H9 (cell line): Measurements from ENCODE around the gene MRPL2. TPM values are rescaled to one million over a fixed set of nuclear protein-coding genes. Genes with fewer than 3 reads are reported as not detected.

ENCODE experiments used
- DNase-seq: peaks from one replicate; pipeline ENCODE4 v3.0.0-alpha.2; 2017
- H2AFZ ChIP-seq: one replicate; pipeline ENCODE4 v1.6.1; 2013; ENCODE audit warnings: mild to moderate bottlenecking, low read length, control low read depth, moderate library complexity
- H2AK5ac ChIP-seq: 2 replicates; pipeline ENCODE4 v1.6.1; 2013; ENCODE audit warnings: low read length, control low read depth, mixed read lengths; ENCODE audit not compliant: insufficient read length
- H2BK120ac ChIP-seq: one replicate; pipeline ENCODE4 v1.6.1; 2013; ENCODE audit warnings: low read depth, mild to moderate bottlenecking, low read length, control low read depth, inconsistent platforms; ENCODE audit not compliant: poor library complexity, severe bottlenecking
- H2BK12ac ChIP-seq: 2 replicates; pipeline ENCODE4 v1.6.1; 2013; ENCODE audit warnings: low read length, control low read depth, mixed read lengths, low read depth; ENCODE audit not compliant: insufficient read length
- H2BK15ac ChIP-seq: 2 replicates; pipeline ENCODE4 v1.6.1; 2013; ENCODE audit warnings: low read depth, low read length, control low read depth
- H2BK20ac ChIP-seq: one replicate; pipeline ENCODE4 v1.6.1; 2013; ENCODE audit warnings: low read depth, mild to moderate bottlenecking, low read length, control low read depth, inconsistent platforms; ENCODE audit not compliant: poor library complexity, severe bottlenecking
- H2BK5ac ChIP-seq: 2 replicates; pipeline ENCODE4 v1.6.1; 2013; ENCODE audit warnings: low read length, control low read depth, mixed read lengths; ENCODE audit not compliant: insufficient read length
- H3K14ac ChIP-seq: 2 replicates; pipeline ENCODE4 v1.6.1; 2013; ENCODE audit warnings: low read length, control low read depth; ENCODE audit not compliant: insufficient read depth
- H3K18ac ChIP-seq: 2 replicates; pipeline ENCODE4 v1.6.1; 2013; ENCODE audit warnings: low read depth, mild to moderate bottlenecking, mixed read lengths, low read length, control low read depth; ENCODE audit not compliant: insufficient read length
- H3K23ac ChIP-seq: 2 replicates; pipeline ENCODE4 v1.6.1; 2013; ENCODE audit warnings: low read length, control low read depth, mixed read lengths, low read depth; ENCODE audit not compliant: insufficient read length
- H3K23me2 ChIP-seq: 2 replicates; pipeline ENCODE4 v1.6.1; 2013; ENCODE audit warnings: low read depth, mild to moderate bottlenecking, mixed read lengths, low read length, control low read depth; ENCODE audit not compliant: insufficient read length, poor library complexity, severe bottlenecking
- H3K27ac ChIP-seq: 2 replicates; pipeline ENCODE4 v1.5.1; 2013; ENCODE audit warnings: low read length, control low read depth, mixed read lengths, low read depth; ENCODE audit not compliant: insufficient read length
- H3K27me3 ChIP-seq: 2 replicates; pipeline ENCODE4 v1.6.1; 2013; ENCODE audit warnings: low read length, control low read depth, inconsistent platforms; ENCODE audit not compliant: insufficient read depth
- H3K4ac ChIP-seq: 2 replicates; pipeline ENCODE4 v1.6.1; 2013; ENCODE audit warnings: low read depth, mild to moderate bottlenecking, control low read depth, inconsistent platforms, low read length, moderate library complexity
- H3K4me1 ChIP-seq: 2 replicates; pipeline ENCODE4 v1.6.1; 2013; ENCODE audit warnings: low read length, control low read depth, inconsistent platforms; ENCODE audit not compliant: insufficient read depth
- H3K4me2 ChIP-seq: 2 replicates; pipeline ENCODE4 v1.6.1; 2013; ENCODE audit warnings: low read length, control low read depth, mixed read lengths; ENCODE audit not compliant: insufficient read length, insufficient read depth
- H3K56ac ChIP-seq: 2 replicates; pipeline ENCODE4 v1.6.1; 2013; ENCODE audit warnings: low read depth, mild to moderate bottlenecking, mixed read lengths, low read length, control low read depth; ENCODE audit not compliant: insufficient read length
- H3K79me1 ChIP-seq: 2 replicates; pipeline ENCODE4 v1.6.1; 2013; ENCODE audit warnings: low read depth, mild to moderate bottlenecking, moderate library complexity, low read length, control low read depth, inconsistent platforms; ENCODE audit not compliant: insufficient read depth, poor library complexity, severe bottlenecking
- H3K79me2 ChIP-seq: 2 replicates; pipeline ENCODE4 v1.6.1; 2013; ENCODE audit warnings: low read length, control low read depth, inconsistent platforms; ENCODE audit not compliant: insufficient read depth
- H3K9ac ChIP-seq: 2 replicates; pipeline ENCODE4 v1.6.1; 2013; ENCODE audit warnings: low read length, control low read depth, mixed read lengths; ENCODE audit not compliant: insufficient read length; ENCODE audit errors: extremely low read depth
- H3K9me3 ChIP-seq: one replicate; pipeline ENCODE4 v1.6.1; 2013; ENCODE audit warnings: low read depth, low read length, inconsistent platforms; ENCODE audit not compliant: control insufficient read depth
- H3T11ph ChIP-seq: one replicate; pipeline ENCODE4 v1.6.1; 2013; ENCODE audit warnings: mild to moderate bottlenecking, low read length, control low read depth, inconsistent platforms
- H4K20me1 ChIP-seq: one replicate; pipeline ENCODE4 v1.6.1; 2013; ENCODE audit not compliant: control insufficient read depth, insufficient read length, insufficient read depth
- H4K5ac ChIP-seq: 2 replicates; pipeline ENCODE4 v1.6.1; 2013; ENCODE audit warnings: low read depth, mild to moderate bottlenecking, mixed read lengths, low read length, control low read depth; ENCODE audit not compliant: insufficient read length
- H4K8ac ChIP-seq: replicated peaks from 2 replicates; pipeline ENCODE4 v1.6.1; 2013; ENCODE audit warnings: low read length, control low read depth, mixed read lengths, low read depth; ENCODE audit not compliant: insufficient read length
- H4K91ac ChIP-seq: 2 replicates; pipeline ENCODE4 v1.6.1; 2013; ENCODE audit warnings: low read depth, mild to moderate bottlenecking, moderate library complexity, mixed read lengths, low read length, control low read depth; ENCODE audit not compliant: insufficient read length
- H3K27ac Mint-ChIP-seq, 3 experiments: 2 replicates in 2 of 3; 3 replicates in 1 of 3; pipeline ENCODE4 v1.8.0; 2020 to 2021; ENCODE audit warnings: mixed read lengths in 3 of 3, mild to moderate bottlenecking in 1 of 3, moderate library complexity in 1 of 3
- H3K27me3 Mint-ChIP-seq: 2 replicates; pipeline ENCODE4 v1.8.0; 2021; ENCODE audit warnings: low read depth, mild to moderate bottlenecking, moderate library complexity, mixed read lengths
- H3K36me3 Mint-ChIP-seq, 3 experiments: 2 replicates in 2 of 3; 3 replicates in 1 of 3; pipeline ENCODE4 v1.8.0; 2020 to 2021; ENCODE audit warnings: low read depth in 3 of 3, mixed read lengths in 3 of 3; ENCODE audit not compliant: insufficient read depth in 1 of 3
- H3K4me1 Mint-ChIP-seq, 2 experiments: 2 replicates each; pipeline ENCODE4 v1.8.0; 2020; ENCODE audit warnings: mixed read lengths in 2 of 2
- H3K4me3 Mint-ChIP-seq, 2 experiments: 2 replicates in 1 of 2; 3 replicates in 1 of 2; pipeline ENCODE4 v1.8.0; 2020 to 2021; ENCODE audit warnings: mild to moderate bottlenecking in 2 of 2, mixed read lengths in 2 of 2, moderate library complexity in 1 of 2
- H3K9me3 Mint-ChIP-seq, 2 experiments: 2 replicates in 1 of 2; 3 replicates in 1 of 2; pipeline ENCODE4 v1.8.0; 2020; ENCODE audit warnings: mild to moderate bottlenecking in 2 of 2, mixed read lengths in 2 of 2, moderate library complexity in 1 of 2
- whole genome bisulfite sequencing: extraction: QIAGEN DNeasy Blood & Tissue Kit; methylation state at CpG from one replicate; pipeline ENCODE4 v1.1.7; 2013; ENCODE audit warnings: missing lambda C conversion rate, low lambda C conversion rate, mixed read lengths; ENCODE audit not compliant: insufficient read length; ENCODE audit errors: extremely low coverage; 5-methylcytosine and 5-hydroxymethylcytosine counted together
- total RNA-seq: library from RNA; stranded (reverse); gene quantifications from 2 replicates; pipeline ENCODE4 v1.2.1, GENCODE V29; 2021
- TF ChIP-seq, protein P1 (sequence below): fragments of 200-600 bp; sonication (generic); conservative IDR thresholded peaks from 3 replicates; pipeline ENCODE4 v1.8.0; 2021; ENCODE audit warnings: antibody characterized with exemption, mild to moderate bottlenecking

Gene MRPL2
- total RNA-seq, 1 experiment from 2014 or later: 74.4 TPM

DNA sequence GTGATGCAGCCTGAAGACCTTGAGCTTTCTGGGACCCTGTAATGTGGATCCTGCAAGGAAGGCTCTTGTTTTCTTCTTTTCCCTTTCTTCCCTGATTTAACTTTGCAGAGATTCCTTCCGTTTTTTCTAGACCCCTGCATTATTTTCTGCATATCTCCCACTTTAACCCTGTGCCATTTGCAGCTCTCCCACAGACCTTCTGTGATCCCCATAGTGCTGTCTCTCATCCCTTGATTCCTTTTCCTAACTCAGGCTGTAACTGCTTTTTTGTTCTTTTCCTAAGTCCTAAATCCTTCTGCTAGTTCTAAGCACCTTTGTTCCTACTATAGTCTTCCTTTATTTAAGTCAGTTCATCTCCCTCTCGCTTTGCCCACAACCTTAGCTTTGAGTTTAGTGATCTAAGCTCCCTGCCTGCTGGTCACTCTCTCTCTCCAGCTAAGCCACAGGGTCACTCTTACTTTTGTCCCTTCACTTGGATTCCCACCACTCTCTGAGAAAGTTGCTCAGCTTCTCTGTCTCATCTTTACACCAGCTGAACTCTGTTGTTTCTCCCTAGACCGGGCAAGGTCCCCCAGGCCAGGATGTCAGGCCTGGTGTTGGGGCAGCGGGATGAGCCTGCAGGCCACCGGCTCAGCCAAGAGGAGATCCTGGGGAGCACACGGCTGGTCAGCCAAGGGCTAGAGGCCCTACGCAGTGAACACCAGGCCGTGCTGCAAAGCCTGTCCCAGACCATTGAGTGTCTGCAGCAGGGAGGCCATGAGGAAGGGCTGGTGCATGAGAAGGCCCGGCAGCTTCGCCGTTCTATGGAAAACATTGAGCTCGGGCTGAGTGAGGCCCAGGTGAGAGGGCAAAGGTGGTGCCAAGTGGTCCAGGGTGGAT lies 1.8 kb upstream of the MRPL2 start:
- H3K4me2 ChIP-seq: peak overlapping the region; percentile 74
- no peak overlapping the region for H3K9ac ChIP-seq
- H3K36me3 Mint-ChIP-seq: peaks cover 10 to 33% (median 17%) of the 10 kb centered on the region in 3 experiments; a peak in 6 of 7 replicates

More for the DNA sequence above, 1.8 kb upstream of the MRPL2 start:
- Mint-ChIP-seq H3K4me1 (peaks cover 17 to 22% of the 10 kb centered on the region in 2 experiments), H3K4me3 (peak overlapping the region; percentile 93 to 96), H3K9me3 (no peaks in the 10 kb centered on the region), H3K27me3 (no peaks in the 10 kb centered on the region), H3K27ac (peak overlapping the region in 2 of 3 experiments; percentile 29 to 80; a peak in 2 of 7 replicates)
- Histone ChIP-seq H2BK120ac (no peak overlapping the region), H4K8ac (no peak overlapping the region), H4K91ac (no peak overlapping the region), H3K9me3 (no peaks in the 10 kb centered on the region), H3K14ac (no peak overlapping the region), H2BK20ac (no peak overlapping the region), H3K79me1 (peaks cover 3% of the 10 kb centered on the region), H3T11ph (no peak overlapping the region), H3K4ac (no peak overlapping the region), H3K23ac (no peak overlapping the region), H4K5ac (no peak overlapping the region), H3K23me2 (no peaks in the 10 kb centered on the region), H4K20me1 (no peaks in the 10 kb centered on the region), H3K18ac (no peak overlapping the region), H3K4me1 (0 out of 2 replicates have a peak, but pooled peaks cover 4% of the 10 kb centered on the region), H3K79me2 (peaks cover 10% of the 10 kb centered on the region; the same call in 1 of the 2 replicates), H2BK15ac (no peak overlapping the region), H2BK5ac (no peak overlapping the region), H2AK5ac (no peak overlapping the region), H3K27ac (no peak overlapping the region), H3K56ac (no peak overlapping the region), H3K27me3 (no peaks in the 10 kb centered on the region), H2AFZ (no peak overlapping the region), H2BK12ac (no peak overlapping the region)
- no CpG with 5 or more reads among the region's 12 CpGs for WGBS
- TF ChIP-seq, protein P1, sequence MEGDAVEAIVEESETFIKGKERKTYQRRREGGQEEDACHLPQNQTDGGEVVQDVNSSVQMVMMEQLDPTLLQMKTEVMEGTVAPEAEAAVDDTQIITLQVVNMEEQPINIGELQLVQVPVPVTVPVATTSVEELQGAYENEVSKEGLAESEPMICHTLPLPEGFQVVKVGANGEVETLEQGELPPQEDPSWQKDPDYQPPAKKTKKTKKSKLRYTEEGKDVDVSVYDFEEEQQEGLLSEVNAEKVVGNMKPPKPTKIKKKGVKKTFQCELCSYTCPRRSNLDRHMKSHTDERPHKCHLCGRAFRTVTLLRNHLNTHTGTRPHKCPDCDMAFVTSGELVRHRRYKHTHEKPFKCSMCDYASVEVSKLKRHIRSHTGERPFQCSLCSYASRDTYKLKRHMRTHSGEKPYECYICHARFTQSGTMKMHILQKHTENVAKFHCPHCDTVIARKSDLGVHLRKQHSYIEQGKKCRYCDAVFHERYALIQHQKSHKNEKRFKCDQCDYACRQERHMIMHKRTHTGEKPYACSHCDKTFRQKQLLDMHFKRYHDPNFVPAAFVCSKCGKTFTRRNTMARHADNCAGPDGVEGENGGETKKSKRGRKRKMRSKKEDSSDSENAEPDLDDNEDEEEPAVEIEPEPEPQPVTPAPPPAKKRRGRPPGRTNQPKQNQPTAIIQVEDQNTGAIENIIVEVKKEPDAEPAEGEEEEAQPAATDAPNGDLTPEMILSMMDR: no peak
- no peak for DNase-seq
